ENCODE data around the gene FOXJ1. TPM values are rescaled to one million over a fixed set of nuclear protein-coding genes. Genes with fewer than 3 reads are reported as not detected.
"Not testable (repeated sequence)": the region's sequence is repeated elsewhere in the genome, so short reads cannot be mapped to it uniquely, and the experiment has no call there.

FOXJ1 gene, protein sequence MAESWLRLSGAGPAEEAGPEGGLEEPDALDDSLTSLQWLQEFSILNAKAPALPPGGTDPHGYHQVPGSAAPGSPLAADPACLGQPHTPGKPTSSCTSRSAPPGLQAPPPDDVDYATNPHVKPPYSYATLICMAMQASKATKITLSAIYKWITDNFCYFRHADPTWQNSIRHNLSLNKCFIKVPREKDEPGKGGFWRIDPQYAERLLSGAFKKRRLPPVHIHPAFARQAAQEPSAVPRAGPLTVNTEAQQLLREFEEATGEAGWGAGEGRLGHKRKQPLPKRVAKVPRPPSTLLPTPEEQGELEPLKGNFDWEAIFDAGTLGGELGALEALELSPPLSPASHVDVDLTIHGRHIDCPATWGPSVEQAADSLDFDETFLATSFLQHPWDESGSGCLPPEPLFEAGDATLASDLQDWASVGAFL
- not detected for polyA plus RNA-seq

GRCh38 chr17:76141212-76142038 lies at the start of gene FOXJ1:
Gene FOXJ1 (minus strand): TSS chr17:76141245. CDS start chr17:76140395, 850 bp downstream.
- Mint-ChIP-seq H3K27ac (peak within 1 kb of the TSS; percentile 92 to 98 (median 96)), H3K36me3 (no peaks in the 10 kb centered on the region), H3K4me1 (peaks cover 27 to 38% (median 32%) of the 10 kb centered on the region in 3 donors), H3K9me3 (no peaks in the 10 kb centered on the region), H3K4me3 (peak within 1 kb of the TSS; percentile 70 to 93 (median 92)), H3K27me3 (peaks cover 21% of the 10 kb centered on the region)

- H3K4me3 Mint-ChIP-seq: peak overlapping the region in 1 of 4 donors; percentile 24
- peaks cover 2% of the 10 kb centered on the region for H3K27me3 Mint-ChIP-seq
- no peaks in the 10 kb centered on the region for H3K9me3 Mint-ChIP-seq
- peaks cover 29 to 37% (median 31%) of the 10 kb centered on the region in 3 donors for H3K4me1 Mint-ChIP-seq
- no peaks in the 10 kb centered on the region for H3K36me3 Mint-ChIP-seq
- no peak overlapping the region for H3K27ac Mint-ChIP-seq
Observed at GRCh38 chr17:76189741-76190140, 48.7 kb upstream of the FOXJ1 start.

- Mint-ChIP-seq H3K9me3 (no peaks in the 10 kb centered on the region), H3K27me3 (peaks cover 2% of the 10 kb centered on the region), H3K36me3 (no peaks in the 10 kb centered on the region), H3K4me3 (peak overlapping the region in 1 of 4 donors; percentile 53), H3K4me1 (peaks cover 32 to 40% (median 35%) of the 10 kb centered on the region in 3 donors), H3K27ac (no peak overlapping the region)
Observed at GRCh38 chr17:76189247-76189646, 48.2 kb upstream of the FOXJ1 start.

- peak overlapping the region in 2 of 4 donors; percentile 14 to 33 for H3K4me3 Mint-ChIP-seq
- no peaks in the 10 kb centered on the region for H3K36me3 Mint-ChIP-seq
- H3K27me3 Mint-ChIP-seq: peaks cover 2% of the 10 kb centered on the region
- peaks cover 32 to 36% (median 35%) of the 10 kb centered on the region in 3 donors for H3K4me1 Mint-ChIP-seq
- no peaks in the 10 kb centered on the region for H3K9me3 Mint-ChIP-seq
- peak overlapping the region in 1 of 3 donors; percentile 55 for H3K27ac Mint-ChIP-seq
Observed at GRCh38 chr17:76188213-76189016, 47.4 kb upstream of the FOXJ1 start.

- not testable (repeated sequence) for H3K27me3 Mint-ChIP-seq, H3K4me3 Mint-ChIP-seq, H3K36me3 Mint-ChIP-seq, H3K9me3 Mint-ChIP-seq, H3K27ac Mint-ChIP-seq
- H3K4me1 Mint-ChIP-seq: peaks cover 29 to 36% (median 35%) of the 10 kb centered on the region in 3 donors
Observed at GRCh38 chr17:76186774-76187173, 45.7 kb upstream of the FOXJ1 start.

GRCh38 chr17:76184290-76184689 lies 43.2 kb upstream of the FOXJ1 start:
- peaks cover 2% of the 10 kb centered on the region for H3K27me3 Mint-ChIP-seq
- H3K27ac Mint-ChIP-seq: no peak overlapping the region
- H3K36me3 Mint-ChIP-seq: no peaks in the 10 kb centered on the region
- H3K4me1 Mint-ChIP-seq: peaks cover 32 to 40% (median 34%) of the 10 kb centered on the region in 3 donors
- H3K4me3 Mint-ChIP-seq: peak overlapping the region in 1 of 4 donors; percentile 27
- no peaks in the 10 kb centered on the region for H3K9me3 Mint-ChIP-seq

DNA sequence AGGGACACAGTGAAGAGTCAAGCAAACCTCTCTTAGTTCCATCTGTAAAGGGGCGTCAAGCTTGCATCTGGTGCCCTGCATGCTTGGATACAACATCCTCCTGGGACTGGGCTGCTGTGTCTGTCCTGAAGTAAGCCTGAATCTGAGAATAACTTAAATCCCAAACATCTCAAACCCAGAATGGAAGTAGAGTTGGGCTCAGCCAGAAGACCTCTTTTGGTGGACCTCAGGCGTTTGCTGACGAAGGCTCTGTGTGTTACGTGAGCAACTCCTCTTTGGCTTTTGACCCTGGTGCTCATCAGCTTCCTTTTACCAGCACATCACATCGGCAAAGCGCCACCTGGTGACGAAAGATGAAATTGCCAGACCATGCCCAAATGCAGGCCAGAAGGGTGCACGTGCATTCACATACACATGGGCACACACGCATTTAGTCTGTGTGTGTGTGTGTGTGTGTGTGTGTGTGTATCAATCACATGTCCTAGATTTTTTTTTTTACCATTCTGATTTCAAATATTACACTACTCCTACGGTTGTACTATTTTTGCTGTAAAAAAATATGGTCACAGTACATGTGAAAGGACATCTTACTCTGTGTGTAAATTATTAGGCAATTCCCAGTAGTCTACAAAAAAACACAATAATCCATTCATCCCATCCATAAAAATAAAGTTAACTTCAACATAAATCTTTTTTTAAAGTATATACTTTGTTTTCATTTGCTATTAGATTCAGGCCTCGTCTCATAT lies 41.1 kb upstream of the FOXJ1 start:
- H3K4me3 Mint-ChIP-seq: peak overlapping the region in 2 of 4 donors; percentile 3 to 37
- peaks cover 22 to 25% (median 22%) of the 10 kb centered on the region in 3 donors for H3K4me1 Mint-ChIP-seq
- H3K9me3 Mint-ChIP-seq: no peaks in the 10 kb centered on the region

GRCh38 chr17:76179496-76180467 lies 38.7 kb upstream of the FOXJ1 start:
- peak overlapping the region in 1 of 4 donors; percentile 9 for H3K4me3 Mint-ChIP-seq
- no peaks in the 10 kb centered on the region for H3K36me3 Mint-ChIP-seq
- peak overlapping the region; percentile 32 to 78 (median 40) for H3K27ac Mint-ChIP-seq
- peaks cover 14 to 17% (median 16%) of the 10 kb centered on the region in 3 donors for H3K4me1 Mint-ChIP-seq
- H3K9me3 Mint-ChIP-seq: no peaks in the 10 kb centered on the region
- H3K27me3 Mint-ChIP-seq: peaks cover 2% of the 10 kb centered on the region

More for the DNA sequence above, 41.1 kb upstream of the FOXJ1 start:
- Mint-ChIP-seq H3K27me3 (peaks cover 2% of the 10 kb centered on the region), H3K36me3 (no peaks in the 10 kb centered on the region), H3K27ac (peak overlapping the region in 2 of 3 donors; percentile 13 to 16)

- peak overlapping the region in 1 of 4 donors; percentile 49 for H3K4me3 Mint-ChIP-seq
- H3K27me3 Mint-ChIP-seq: peaks cover 2% of the 10 kb centered on the region
- no peaks in the 10 kb centered on the region for H3K9me3 Mint-ChIP-seq
- H3K27ac Mint-ChIP-seq: no peak overlapping the region
- no peaks in the 10 kb centered on the region for H3K36me3 Mint-ChIP-seq
- H3K4me1 Mint-ChIP-seq: peaks cover 10 to 14% (median 12%) of the 10 kb centered on the region in 3 donors
Observed at GRCh38 chr17:76178124-76178523, 37.1 kb upstream of the FOXJ1 start.

GRCh38 chr17:76176701-76177574 lies 35.9 kb upstream of the FOXJ1 start:
- no peaks in the 10 kb centered on the region for H3K36me3 Mint-ChIP-seq
- H3K27ac Mint-ChIP-seq: no peak overlapping the region
- H3K4me1 Mint-ChIP-seq: peaks cover 3 to 9% (median 7%) of the 10 kb centered on the region in 3 donors
- no peaks in the 10 kb centered on the region for H3K9me3 Mint-ChIP-seq
- peaks cover 3% of the 10 kb centered on the region for H3K27me3 Mint-ChIP-seq
- H3K4me3 Mint-ChIP-seq: no peak overlapping the region

- Mint-ChIP-seq H3K4me3 (no peak overlapping the region), H3K4me1 (peaks cover 0 to under 1% (median 0%) of the 10 kb centered on the region in 3 donors), H3K36me3 (no peaks in the 10 kb centered on the region)
Observed at GRCh38 chr17:76174037-76174436, 33.0 kb upstream of the FOXJ1 start.

DNA sequence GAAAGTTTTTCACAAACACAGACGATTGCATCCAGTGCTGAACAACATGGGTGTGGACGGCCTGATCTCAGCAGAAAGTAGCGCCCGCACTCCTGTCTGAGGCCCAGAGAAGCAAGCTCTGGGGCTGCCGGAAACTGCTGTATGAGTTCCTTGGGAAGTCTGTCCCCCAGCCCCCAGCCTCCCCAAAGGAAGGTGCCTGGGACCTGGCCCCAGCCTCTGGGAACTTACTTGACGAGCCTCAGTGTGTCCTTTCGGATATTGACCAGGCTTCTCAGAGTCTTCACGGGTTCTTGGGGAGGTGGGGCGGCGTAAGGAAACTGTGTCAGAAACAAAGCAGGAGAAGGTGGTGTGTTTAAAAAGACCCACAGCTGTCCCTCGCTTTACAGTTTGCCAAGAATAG lies 32.4 kb upstream of the FOXJ1 start:
- Mint-ChIP-seq H3K4me3 (no peak overlapping the region), H3K27me3 (peaks cover 3% of the 10 kb centered on the region), H3K9me3 (no peaks in the 10 kb centered on the region), H3K4me1 (peaks cover 0 to 2% (median 0%) of the 10 kb centered on the region in 3 donors), H3K36me3 (no peaks in the 10 kb centered on the region), H3K27ac (no peak overlapping the region)

More at GRCh38 chr17:76174037-76174436, 33.0 kb upstream of the FOXJ1 start:
- Mint-ChIP-seq H3K9me3 (no peaks in the 10 kb centered on the region), H3K27ac (no peak overlapping the region), H3K27me3 (peaks cover 3% of the 10 kb centered on the region)
